Measurements from ENCODE around the gene HOGA1. TPM values are rescaled to one million over a fixed set of nuclear protein-coding genes. Genes with fewer than 3 reads are reported as not detected.
A peak's percentile ranks its signal among the peaks of the same experiment; 100 is the strongest.

Gene HOGA1
- total RNA-seq, 1 donor from 2014 or later, result 2.6 TPM

DNA sequence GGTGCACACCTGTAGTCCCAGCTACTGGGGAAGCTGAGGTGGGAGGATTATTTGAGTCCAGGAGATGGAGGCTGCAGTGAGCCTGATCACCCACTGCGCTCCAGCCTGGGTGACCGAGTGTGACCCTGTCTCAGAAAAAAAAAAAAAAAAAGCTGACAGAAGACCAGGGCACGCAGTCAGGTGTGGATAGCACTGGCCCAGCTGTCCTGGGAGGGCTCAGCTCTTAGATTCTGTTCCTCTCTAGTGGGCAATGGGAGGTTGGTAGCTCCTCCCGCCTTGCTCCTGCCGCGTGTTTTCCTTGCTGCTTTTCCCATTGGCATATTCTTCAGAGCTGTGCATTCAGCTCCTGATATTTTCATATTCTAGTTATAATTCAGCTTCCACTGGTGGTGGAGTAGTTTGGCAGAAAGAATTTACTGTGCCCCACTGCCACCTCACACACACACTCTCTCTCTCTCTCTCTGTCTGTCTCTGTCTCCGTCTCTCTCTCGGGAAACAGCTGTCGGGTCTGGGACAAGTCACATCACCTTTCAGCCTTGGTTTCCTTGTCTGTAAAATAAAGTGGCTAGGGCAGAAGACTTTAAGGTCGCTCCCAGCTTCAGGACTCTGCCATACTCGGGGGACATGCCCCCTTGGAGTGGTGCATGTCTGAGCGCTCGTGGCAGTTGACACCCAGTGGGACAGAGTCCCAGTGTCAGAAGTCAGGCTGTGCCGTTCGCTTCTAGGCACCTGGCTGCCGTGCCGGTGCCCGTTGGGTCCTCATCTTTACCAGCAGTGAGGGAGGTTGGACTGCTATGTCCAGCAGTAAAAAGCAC, 37.5 kb upstream of the HOGA1 start:
- H3K27ac ChIP-seq, result no peak overlapping the region

DNA sequence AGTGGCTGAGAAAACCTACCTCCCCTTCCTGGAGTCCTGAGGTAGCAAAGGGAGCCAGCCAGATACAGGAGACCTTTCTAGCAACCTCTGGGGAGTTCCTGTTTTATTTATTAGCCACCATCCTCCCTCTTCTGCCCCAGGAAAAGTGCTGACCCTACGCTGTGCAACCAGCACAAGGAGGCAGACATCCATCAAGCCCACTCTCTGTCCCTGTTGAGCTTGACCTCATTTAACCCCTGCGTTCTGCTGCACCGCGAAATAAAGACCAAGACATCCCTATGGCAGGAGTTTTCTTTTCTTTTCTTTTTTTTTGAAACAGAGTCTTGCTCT, 37.0 kb upstream of the HOGA1 start:
- no peaks in the 10 kb centered on the region for H3K36me3 ChIP-seq
- intact Hi-C loops (cut with DNase I), result no loop called here

More for the DNA sequence above, 37.5 kb upstream of the HOGA1 start:
- H3K36me3 ChIP-seq, result no peaks in the 10 kb centered on the region
- DNase-seq (ENCODE audit: low spot score in 2 of 2), result no peak
- H3K9me3 ChIP-seq, result no peaks in the 10 kb centered on the region
- no peak overlapping the region for H3K4me3 ChIP-seq
- peaks cover 10 to 27% of the 10 kb centered on the region in 2 donors for H3K4me1 ChIP-seq
- intact Hi-C loops (cut with DNase I), result no loop called here
- TF ChIP-seq, protein P1, sequence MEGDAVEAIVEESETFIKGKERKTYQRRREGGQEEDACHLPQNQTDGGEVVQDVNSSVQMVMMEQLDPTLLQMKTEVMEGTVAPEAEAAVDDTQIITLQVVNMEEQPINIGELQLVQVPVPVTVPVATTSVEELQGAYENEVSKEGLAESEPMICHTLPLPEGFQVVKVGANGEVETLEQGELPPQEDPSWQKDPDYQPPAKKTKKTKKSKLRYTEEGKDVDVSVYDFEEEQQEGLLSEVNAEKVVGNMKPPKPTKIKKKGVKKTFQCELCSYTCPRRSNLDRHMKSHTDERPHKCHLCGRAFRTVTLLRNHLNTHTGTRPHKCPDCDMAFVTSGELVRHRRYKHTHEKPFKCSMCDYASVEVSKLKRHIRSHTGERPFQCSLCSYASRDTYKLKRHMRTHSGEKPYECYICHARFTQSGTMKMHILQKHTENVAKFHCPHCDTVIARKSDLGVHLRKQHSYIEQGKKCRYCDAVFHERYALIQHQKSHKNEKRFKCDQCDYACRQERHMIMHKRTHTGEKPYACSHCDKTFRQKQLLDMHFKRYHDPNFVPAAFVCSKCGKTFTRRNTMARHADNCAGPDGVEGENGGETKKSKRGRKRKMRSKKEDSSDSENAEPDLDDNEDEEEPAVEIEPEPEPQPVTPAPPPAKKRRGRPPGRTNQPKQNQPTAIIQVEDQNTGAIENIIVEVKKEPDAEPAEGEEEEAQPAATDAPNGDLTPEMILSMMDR (IDR thresholded peaks at IDR 0.05), result no peak
- no peaks in the 10 kb centered on the region for H3K27me3 ChIP-seq

DNA sequence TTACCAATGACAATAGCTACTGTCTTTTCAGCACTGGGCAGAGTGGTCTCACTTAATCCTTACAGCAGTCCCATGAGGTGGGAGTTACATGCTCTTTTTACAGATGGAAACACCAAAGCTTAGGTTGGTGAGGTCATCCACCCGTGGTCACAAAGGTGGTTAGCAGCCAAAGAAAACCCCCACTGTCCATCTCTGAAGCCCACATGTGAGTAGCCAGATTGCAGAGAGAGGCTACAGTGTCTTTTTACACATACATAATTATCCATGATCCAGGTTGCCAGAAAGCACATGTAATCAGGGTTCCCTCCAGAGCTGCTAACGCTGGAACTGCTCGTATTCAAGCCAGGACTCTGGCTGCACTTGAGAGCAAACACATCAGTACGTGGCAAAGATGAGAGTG, 36.2 kb upstream of the HOGA1 start:
- Histone ChIP-seq H3K27ac (no peak overlapping the region), H3K4me3 (no peak overlapping the region), H3K36me3 (no peaks in the 10 kb centered on the region), H3K27me3 (no peaks in the 10 kb centered on the region), H3K4me1 (peaks cover under 1 to 16% of the 10 kb centered on the region in 2 donors), H3K9me3 (no peaks in the 10 kb centered on the region)
- intact Hi-C loops (cut with DNase I), result no loop called here
- TF ChIP-seq, protein P1 (IDR thresholded peaks at IDR 0.05), result no peak
- DNase-seq (ENCODE audit: low spot score in 2 of 2), result no peak

More for the DNA sequence above, 37.0 kb upstream of the HOGA1 start:
- H3K4me3 ChIP-seq, result no peak overlapping the region
- H3K9me3 ChIP-seq, result no peaks in the 10 kb centered on the region
- no peak overlapping the region for H3K27ac ChIP-seq
- DNase-seq (ENCODE audit: low spot score in 2 of 2), result no peak
- H3K4me1 ChIP-seq, result peaks cover 7 to 23% of the 10 kb centered on the region in 2 donors
- H3K27me3 ChIP-seq, result no peaks in the 10 kb centered on the region
- TF ChIP-seq, protein P1 (IDR thresholded peaks at IDR 0.05), result no peak

DNA sequence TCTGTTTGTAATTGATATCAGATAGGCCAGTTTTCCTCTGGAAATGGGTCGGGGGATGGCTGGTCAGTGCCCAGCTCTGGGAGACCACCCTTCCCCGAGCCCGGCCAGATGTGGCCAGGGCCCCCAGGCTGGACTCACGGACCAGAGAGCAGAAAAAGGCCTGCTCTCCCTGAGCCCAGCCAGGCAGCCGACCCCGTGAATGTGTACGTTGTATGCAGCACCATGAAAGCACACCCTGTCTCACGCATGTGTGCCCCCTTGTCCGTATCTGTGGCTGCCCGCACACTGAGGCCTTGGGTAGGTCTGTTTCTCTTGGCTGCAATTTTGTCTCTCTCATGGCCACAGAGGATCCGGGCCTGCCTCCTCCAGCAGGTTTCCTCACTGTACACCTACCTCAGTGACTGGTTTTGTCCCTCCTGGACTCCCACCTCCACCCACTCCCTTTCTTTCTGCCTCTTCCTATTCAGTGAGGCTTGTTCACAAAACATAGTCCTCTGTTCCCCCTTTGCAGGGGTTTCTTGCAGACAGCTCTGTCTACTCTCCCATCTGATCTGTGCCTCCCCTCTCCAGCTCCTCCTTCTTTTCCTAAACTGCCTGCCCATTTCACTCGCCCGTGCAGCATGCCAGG, 35.2 kb upstream of the HOGA1 start:
- Histone ChIP-seq H3K4me1 (peaks cover 0 to 13% of the 10 kb centered on the region in 2 donors), H3K36me3 (no peaks in the 10 kb centered on the region), H3K4me3 (no peak overlapping the region), H3K9me3 (no peaks in the 10 kb centered on the region), H3K27me3 (no peaks in the 10 kb centered on the region), H3K27ac (no peak overlapping the region)
- TF ChIP-seq, protein P1 (IDR thresholded peaks at IDR 0.05), result no peak
- intact Hi-C loops (cut with DNase I), result no loop called here
- no peak for DNase-seq (ENCODE audit: low spot score in 2 of 2)

DNA sequence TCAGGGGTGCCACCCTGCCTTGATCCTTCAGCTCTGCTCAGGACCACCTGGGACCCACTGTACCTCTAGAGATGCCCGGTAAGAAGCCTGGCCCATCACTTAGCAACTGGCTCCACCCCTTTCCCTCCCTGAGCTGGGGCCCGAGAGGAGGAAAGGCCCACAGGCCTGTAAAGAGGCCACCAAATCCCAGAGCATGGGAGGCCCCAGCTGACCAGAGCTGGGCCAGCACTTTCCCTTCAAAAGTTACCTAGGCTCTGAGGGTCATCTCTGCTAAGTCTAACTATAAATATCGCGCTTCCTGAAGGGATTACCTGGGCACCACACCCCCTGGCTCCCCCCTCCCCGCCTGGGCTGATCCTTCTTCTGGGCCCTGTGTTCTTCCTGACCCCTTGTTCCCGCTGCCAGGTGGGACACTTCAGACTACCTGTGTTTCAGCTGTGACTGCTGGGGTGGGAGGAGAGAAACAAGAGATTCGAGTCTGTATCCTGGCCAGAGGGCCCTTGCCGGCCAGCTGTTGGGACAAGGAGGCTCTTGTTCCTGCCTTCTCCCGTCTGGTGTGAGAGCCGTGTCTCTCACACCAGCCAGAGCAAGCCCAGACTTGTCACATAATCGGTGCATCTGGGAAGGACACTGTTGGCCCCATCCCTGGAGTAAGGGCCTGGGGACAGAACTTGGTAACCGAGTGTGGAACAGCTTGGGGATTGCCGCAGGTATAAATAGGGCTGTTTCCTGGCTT, 34.4 kb upstream of the HOGA1 start:
- Histone ChIP-seq H3K36me3 (no peaks in the 10 kb centered on the region), H3K4me3 (no peak overlapping the region)
- TF ChIP-seq, protein P1 (IDR thresholded peaks at IDR 0.05), result no peak

More for the DNA sequence above, 34.4 kb upstream of the HOGA1 start:
- Histone ChIP-seq H3K27ac (peak overlapping the region in 1 of 2 donors; percentile 50), H3K4me1 (peaks cover 0 to 8% of the 10 kb centered on the region in 2 donors), H3K9me3 (no peaks in the 10 kb centered on the region), H3K27me3 (no peaks in the 10 kb centered on the region)
- intact Hi-C loops (cut with DNase I), result no loop called here
- no peak for DNase-seq (ENCODE audit: low spot score in 2 of 2)
